DOHH2 (cell line): Measurements from ENCODE around the gene CYTH4.

ENCODE experiments used
- CTCF ChIP-seq: fragments of 200-600 bp; sonication (generic); IDR thresholded peaks from one replicate; pipeline ENCODE4 v1.5.1; 2014; ENCODE audit warnings: antibody characterized with exemption, mild to moderate bottlenecking, low read depth, low read length; ENCODE audit not compliant: poor library complexity, severe bottlenecking
- EZH2phosphoT487 ChIP-seq: fragments of 200-600 bp; sonication (generic); IDR thresholded peaks from 2 replicates; pipeline ENCODE4 v1.6.1; 2017; ENCODE audit warnings: borderline replicate concordance, mild to moderate bottlenecking, antibody characterized with exemption, low read length, moderate library complexity, mixed read lengths

- TF ChIP-seq CTCF (no peak), EZH2phosphoT487 (no peak)
These were observed 42.7 kb downstream of the CYTH4 start for GRCh38 chr22:37325039-37325395.
